Pancreas (tissue), 10 donors: ENCODE results near the gene P2RX5. TPM values are rescaled to one million over a fixed set of nuclear protein-coding genes. Genes with fewer than 3 reads are reported as not detected.
A peak's percentile ranks its signal among the peaks of the same experiment; 100 is the strongest.

Source experiments
- ATAC-seq, 4 donors: fragments of 200-7000 bp; cut with Tn5 transposase; one replicate each; pipeline versions ENCODE4 v1.8.0 to v1.9.1; 2020; ENCODE audit warnings: mild to moderate bottlenecking in 4 of 4, moderate library complexity in 4 of 4
- DNase-seq, 6 donors: peaks; one replicate each; pipeline ENCODE4 v3.0.0-alpha.2; 2020
- FAIRE-seq: peaks from 2 replicates; lab custom pipeline; 2012; peaks lifted over from hg19 to GRCh38; lab: Jason Lieb, UNC
- H3K27ac ChIP-seq, 4 donors: fragments of 200-600 bp; sonication (generic); 1 replicate in 3 of 4; 2 replicates in 1 of 4; pipeline versions ENCODE4 v1.5.0 to v1.8.0; 2020
- H3K27me3 ChIP-seq, 4 donors: fragments of 200-600 bp; one replicate each; pipeline ENCODE4 v1.8.0; 2021
- H3K36me3 ChIP-seq, 3 donors: fragments of 200-600 bp; sonication (generic) in 1 of 3; one replicate each; pipeline versions ENCODE4 v1.5.0 to v1.8.0; 2020 to 2021
- H3K4me1 ChIP-seq, 3 donors: fragments of 200-600 bp; one replicate each; pipeline ENCODE4 v1.8.0; 2021
- H3K4me3 ChIP-seq, 4 donors: fragments of 200-600 bp; sonication (generic) in 2 of 4; one replicate each; pipeline versions ENCODE4 v1.5.0 to v1.8.0; 2020 to 2021
- H3K9me3 ChIP-seq, 4 donors: fragments of 200-600 bp; one replicate each; pipeline ENCODE4 v1.8.0; 2021
- CTCF ChIP-seq, 4 donors: fragments of 200-600 bp; sonication (generic) in 3 of 4; IDR thresholded peaks; one replicate each; pipeline versions ENCODE4 v1.5.0 to v1.8.0; 2021; ENCODE audit warnings: antibody characterized with exemption in 4 of 4
- WGBS, 2 donors: extraction: QIAGEN DNeasy Blood & Tissue Kit; methylation state at CpG; one replicate each; pipeline ENCODE4 v1.1.7; 2013; 5-methylcytosine and 5-hydroxymethylcytosine counted together
- intact Hi-C, 3 donors: fragments of 100-400 bp; cut with DNase I; formaldehyde crosslinking; loops; one replicate each; pipeline versions ENCODE4 v1.11.1 to v1.14.2; 2022
- polyA plus RNA-seq, 2 donors: library from polyadenylated mRNA; stranded (reverse); fragments of 200-250 nt; gene quantifications; one replicate each; pipeline ENCODE4 v1.2.3, GENCODE V29; 2013
- total RNA-seq, 6 donors: library from RNA; stranded (reverse); fragmentation: NEBNext Ultra II Directional in 4 of 6; extraction: Animal tissue kit (Norgen Biotek cat#: 25700) in 4 of 6; gene quantifications; one replicate each; pipeline versions ENCODE4 v1.2.1 to v1.2.4, GENCODE V29; 2021 to 2023
- donor health status: healthy with polysubstance abuse.
- donor health status: DM: no; HTN: no; CAD: no; lungs with moderate emphysema.
- donor health status: DM: no; HTN: no; CAD: no.
- donor health status: control.
- donor health status: control.
- donor health status: Bipolar disorder and iron deficiency.
- donor health status: DM: yes; HTN: yes; CAD: no.
- donor health status: DM: no; HTN: no; CAD: no.
- donor health status: DM: no; HTN: no; CAD: no.
- donor health status: DM: yes; HTN: yes; CAD: no.

P2RX5 gene
- total and polyA plus RNA-seq, 8 donors, result 0.13 to 1.4 (median 0.55) TPM

DNA sequence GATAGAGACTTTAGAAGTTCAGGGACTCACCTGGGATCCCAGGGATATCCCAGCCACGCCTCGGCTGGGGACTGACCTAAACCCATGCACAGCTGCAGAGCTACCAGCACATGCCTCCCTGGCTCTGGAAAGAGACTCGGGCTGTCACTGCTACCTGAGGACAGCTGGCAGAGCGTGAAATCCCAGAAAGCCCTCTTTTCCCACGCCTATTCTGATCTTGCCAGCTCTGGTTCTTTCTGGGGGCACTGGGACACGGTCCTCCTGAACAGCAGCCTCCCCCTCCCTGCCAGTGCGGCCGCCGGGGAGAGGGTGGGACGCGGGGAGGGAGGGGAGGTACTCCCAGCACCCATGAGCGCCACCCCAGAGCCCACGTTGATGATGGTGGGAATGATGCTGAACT, 10.8 kb downstream of the P2RX5 start:
- Histone ChIP-seq H3K4me1 (no peaks in the 10 kb centered on the region), H3K36me3 (no peaks in the 10 kb centered on the region), H3K9me3 (no peaks in the 10 kb centered on the region), H3K27me3 (no peaks in the 10 kb centered on the region), H3K4me3 (no peak overlapping the region), H3K27ac (no peak overlapping the region)
- no peak for TF ChIP-seq CTCF (IDR thresholded peaks at IDR 0.05)
- DNase-seq (no peak), ATAC-seq (no peak), FAIRE-seq (no peak)
- intact Hi-C loops, result no loop called here
- 12 to 27% methylated on average over 6 to 13 of the region's 13 CpGs for WGBS, 2 donors

- WGBS, 2 donors, result 27 to 30% methylated on average over 10 of the region's 10 CpGs
- no peaks in the 10 kb centered on the region for H3K27me3 ChIP-seq
- no peaks in the 10 kb centered on the region for H3K4me1 ChIP-seq
- peak; percentile 79 to 86 (median 82) for TF ChIP-seq CTCF (IDR thresholded peaks at IDR 0.05)
- FAIRE-seq (no peak), DNase-seq (peak in 1 of 6 donors; percentile 33), ATAC-seq (peak in 3 of 4 donors; percentile 88 to 93 (median 88))
- H3K9me3 ChIP-seq, result no peaks in the 10 kb centered on the region
- H3K36me3 ChIP-seq, result no peaks in the 10 kb centered on the region
- no peak overlapping the region for H3K4me3 ChIP-seq
- H3K27ac ChIP-seq, result no peak overlapping the region
- intact Hi-C loops, result no loop called here
These were observed 12.9 kb downstream of the P2RX5 start for GRCh38 chr17:3683054-3683511.

DNA sequence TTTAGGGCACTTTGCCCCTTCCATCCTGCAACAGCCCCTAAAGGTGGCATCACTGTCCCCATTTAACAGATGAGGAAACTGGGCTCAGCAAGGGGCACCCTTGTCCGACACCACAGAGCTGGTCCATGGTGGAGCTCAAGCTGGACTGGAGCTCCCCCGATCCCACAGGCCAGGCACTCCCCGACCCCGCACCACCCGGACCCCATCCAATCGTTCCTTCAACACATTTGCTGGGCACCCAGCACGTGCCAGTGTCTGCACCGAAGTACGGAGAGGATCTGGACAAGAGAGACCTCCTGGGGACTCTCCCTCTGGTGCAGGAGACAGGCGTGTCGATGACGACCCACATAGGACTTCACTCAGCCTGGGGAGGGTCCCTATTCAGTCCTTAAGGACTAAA, 13.9 kb downstream of the P2RX5 start:
- no peak for FAIRE-seq
- Histone ChIP-seq H3K4me3 (no peak overlapping the region), H3K27me3 (no peaks in the 10 kb centered on the region), H3K27ac (no peak overlapping the region), H3K9me3 (no peaks in the 10 kb centered on the region), H3K4me1 (no peaks in the 10 kb centered on the region), H3K36me3 (no peaks in the 10 kb centered on the region)
- intact Hi-C loops, result no loop called here
- WGBS, 2 donors, result 61 to 76% methylated on average over 12 of the region's 12 CpGs
- TF ChIP-seq CTCF (IDR thresholded peaks at IDR 0.05), result no peak
- no peak for DNase-seq
- ATAC-seq, result no peak

DNA sequence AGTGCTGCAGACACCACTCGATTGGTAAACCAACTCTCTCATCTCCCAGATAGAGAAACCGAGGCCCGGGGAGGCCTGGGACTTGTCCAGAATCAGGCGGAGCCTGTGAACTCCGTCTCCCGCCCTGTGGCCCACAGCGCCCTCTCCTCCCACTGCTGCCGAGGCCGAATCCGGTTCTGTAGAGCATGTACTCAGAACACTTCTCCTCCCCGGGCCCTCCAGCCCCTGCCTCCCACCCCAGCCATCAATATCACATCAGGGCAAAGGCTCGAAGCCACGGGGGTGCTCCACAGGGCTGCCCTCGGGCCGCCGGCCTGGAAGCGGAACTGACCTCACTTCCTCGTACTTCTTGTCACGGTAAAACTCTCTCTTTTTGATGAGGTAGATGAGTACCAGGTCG, 14.4 kb downstream of the P2RX5 start:
- Histone ChIP-seq H3K36me3 (no peaks in the 10 kb centered on the region), H3K4me1 (no peaks in the 10 kb centered on the region), H3K27ac (no peak overlapping the region), H3K4me3 (no peak overlapping the region), H3K27me3 (no peaks in the 10 kb centered on the region), H3K9me3 (no peaks in the 10 kb centered on the region)
- WGBS, 2 donors, result 55 to 63% methylated on average over 20 of the region's 20 CpGs
- DNase-seq (no peak), ATAC-seq (no peak), FAIRE-seq (no peak)
- intact Hi-C loops, result no loop called here
- no peak for TF ChIP-seq CTCF (IDR thresholded peaks at IDR 0.05)

DNA sequence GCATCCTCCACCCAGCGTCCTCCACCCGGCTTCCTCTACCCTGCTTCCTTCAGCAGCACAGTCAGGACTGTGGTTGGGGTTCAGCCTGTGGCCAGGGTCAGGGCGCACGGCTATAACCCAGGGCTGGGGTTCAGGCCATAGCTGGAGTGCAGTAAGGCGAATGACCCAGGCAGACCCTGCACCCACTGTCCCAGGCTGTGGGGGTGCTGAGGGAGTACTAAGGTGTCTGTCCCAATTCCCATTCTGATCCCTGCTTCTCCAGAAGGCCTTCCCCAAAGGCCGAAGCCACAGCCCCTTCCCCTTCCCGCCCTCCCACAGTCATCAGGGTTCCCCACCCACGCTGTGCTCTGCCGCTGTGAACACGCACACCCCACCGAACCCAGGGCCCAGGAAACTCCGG, 14.9 kb downstream of the P2RX5 start:
- H3K36me3 ChIP-seq, result no peaks in the 10 kb centered on the region
- no peak for ATAC-seq
- no peak overlapping the region for H3K27ac ChIP-seq
- H3K9me3 ChIP-seq, result no peaks in the 10 kb centered on the region
- no peak for DNase-seq
- 60 to 71% methylated on average over 12 of the region's 12 CpGs for WGBS, 2 donors
- no peak for FAIRE-seq
- no peak overlapping the region for H3K4me3 ChIP-seq
- H3K4me1 ChIP-seq, result no peaks in the 10 kb centered on the region
- H3K27me3 ChIP-seq, result no peaks in the 10 kb centered on the region
- intact Hi-C loops, result no loop called here
- TF ChIP-seq CTCF (IDR thresholded peaks at IDR 0.05), result no peak
